Panc1 (cell line): ENCODE results near the gene ZCCHC17.

ENCODE experiments used
- POLR2AphosphoS5 ChIP-seq: IDR thresholded peaks from 2 replicates; pipeline ENCODE4 v1.6.1; 2012; ENCODE audit warnings: mild to moderate bottlenecking, low read depth, low read length, moderate library complexity
- SIN3A ChIP-seq: IDR thresholded peaks from 2 replicates; pipeline ENCODE4 v1.6.1; 2012; ENCODE audit warnings: low read depth, mild to moderate bottlenecking, low read length, moderate library complexity, borderline replicate concordance; ENCODE audit not compliant: insufficient read depth
- TCF7L2 ChIP-seq: IDR thresholded peaks from 2 replicates; pipeline ENCODE4 v1.6.1; 2011; ENCODE audit warnings: mild to moderate bottlenecking, low read depth, low read length, inconsistent platforms
- TF ChIP-seq, protein P1 (sequence below): fragments of 450-650 bp; IDR thresholded peaks from 2 replicates; pipeline ENCODE4 v1.5.1; 2017; ENCODE audit warnings: mild to moderate bottlenecking

DNA sequence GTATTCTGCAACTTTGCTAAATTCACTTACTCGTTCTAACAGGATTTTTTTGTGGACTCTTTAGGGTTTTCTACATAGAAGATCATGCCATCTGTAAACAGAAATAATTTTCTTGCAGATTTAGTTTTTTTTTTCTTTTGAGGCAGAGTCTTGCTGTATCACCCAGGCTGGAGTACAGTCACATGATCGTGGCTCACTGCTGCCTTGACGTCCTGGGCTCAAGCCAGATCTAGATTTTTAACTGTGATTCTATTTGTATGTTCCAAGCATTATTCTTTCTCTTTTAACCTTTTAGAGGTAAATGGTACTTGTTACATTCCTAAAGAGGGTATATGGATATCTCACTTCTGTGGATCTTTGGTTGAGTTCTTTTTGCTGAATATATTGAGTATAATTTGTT lies 57.5 kb downstream of the ZCCHC17 start:
- TF ChIP-seq, protein P1, sequence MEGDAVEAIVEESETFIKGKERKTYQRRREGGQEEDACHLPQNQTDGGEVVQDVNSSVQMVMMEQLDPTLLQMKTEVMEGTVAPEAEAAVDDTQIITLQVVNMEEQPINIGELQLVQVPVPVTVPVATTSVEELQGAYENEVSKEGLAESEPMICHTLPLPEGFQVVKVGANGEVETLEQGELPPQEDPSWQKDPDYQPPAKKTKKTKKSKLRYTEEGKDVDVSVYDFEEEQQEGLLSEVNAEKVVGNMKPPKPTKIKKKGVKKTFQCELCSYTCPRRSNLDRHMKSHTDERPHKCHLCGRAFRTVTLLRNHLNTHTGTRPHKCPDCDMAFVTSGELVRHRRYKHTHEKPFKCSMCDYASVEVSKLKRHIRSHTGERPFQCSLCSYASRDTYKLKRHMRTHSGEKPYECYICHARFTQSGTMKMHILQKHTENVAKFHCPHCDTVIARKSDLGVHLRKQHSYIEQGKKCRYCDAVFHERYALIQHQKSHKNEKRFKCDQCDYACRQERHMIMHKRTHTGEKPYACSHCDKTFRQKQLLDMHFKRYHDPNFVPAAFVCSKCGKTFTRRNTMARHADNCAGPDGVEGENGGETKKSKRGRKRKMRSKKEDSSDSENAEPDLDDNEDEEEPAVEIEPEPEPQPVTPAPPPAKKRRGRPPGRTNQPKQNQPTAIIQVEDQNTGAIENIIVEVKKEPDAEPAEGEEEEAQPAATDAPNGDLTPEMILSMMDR, result no peak
- TF ChIP-seq POLR2AphosphoS5 (no peak), SIN3A (no peak), TCF7L2 (no peak)
